Heart right ventricle (tissue), 16 donors: ENCODE data around the gene LRCH4. TPM values are rescaled to one million over a fixed set of nuclear protein-coding genes. Genes with fewer than 3 reads are reported as not detected.
"Not testable (repeated sequence)": the region's sequence is repeated elsewhere in the genome, so short reads cannot be mapped to it uniquely, and the experiment has no call there.

Source experiments
- ATAC-seq, 8 donors: fragments of 200-7000 bp; cut with Tn5 transposase; one replicate each; pipeline ENCODE4 v1.9.1; 2020; ENCODE audit warnings: mild to moderate bottlenecking in 8 of 8, moderate library complexity in 8 of 8, moderate number of reproducible peaks in 1 of 8
- DNase-seq, 2 donors: peaks; one replicate each; pipeline ENCODE4 v3.0.0-alpha.2; 2020
- H3K27ac ChIP-seq, 10 donors: fragments of 200-600 bp; sonication (generic) in 2 of 10; one replicate each; pipeline versions ENCODE4 v1.5.0 to v1.8.0; 2020 to 2022; ENCODE audit warnings: mild to moderate bottlenecking in 3 of 10
- H3K27me3 ChIP-seq, 7 donors: fragments of 200-600 bp; one replicate each; pipeline ENCODE4 v1.8.0; 2021 to 2022; ENCODE audit warnings: mild to moderate bottlenecking in 2 of 7
- H3K36me3 ChIP-seq, 9 donors: fragments of 200-600 bp; sonication (generic) in 1 of 9; one replicate each; pipeline versions ENCODE4 v1.5.0 to v1.8.0; 2020 to 2022; ENCODE audit warnings: mild to moderate bottlenecking in 2 of 9
- H3K4me1 ChIP-seq, 9 donors: fragments of 200-600 bp; sonication (generic) in 1 of 9; one replicate each; pipeline versions ENCODE4 v1.5.0 to v1.8.0; 2020 to 2022; ENCODE audit warnings: mild to moderate bottlenecking in 4 of 9
- H3K4me3 ChIP-seq, 10 donors: fragments of 200-600 bp; sonication (generic) in 2 of 10; one replicate each; pipeline versions ENCODE4 v1.5.0 to v1.8.0; 2020 to 2022; ENCODE audit warnings: mild to moderate bottlenecking in 7 of 10, moderate library complexity in 2 of 10
- H3K9me3 ChIP-seq, 11 donors: fragments of 200-600 bp in 10 of 11; sonication (generic) in 2 of 11; one replicate each; pipeline versions ENCODE4 v1.5.0 to v1.8.0; 2013 to 2022; ENCODE audit warnings: mild to moderate bottlenecking in 2 of 11, control low read depth in 1 of 11, moderate library complexity in 1 of 11
- CTCF ChIP-seq, 9 donors: fragments of 200-600 bp; sonication (generic) in 2 of 9; IDR thresholded peaks; one replicate each; pipeline versions ENCODE4 v1.5.0 to v1.8.0; 2021 to 2022; ENCODE audit warnings: antibody characterized with exemption in 9 of 9, mild to moderate bottlenecking in 5 of 9, moderate library complexity in 1 of 9
- WGBS, 2 donors: extraction: QIAGEN DNeasy Blood & Tissue Kit; methylation state at CpG; one replicate each; pipeline ENCODE4 v1.1.7; 2013; ENCODE audit warnings: inconsistent platforms in 1 of 2; 5-methylcytosine and 5-hydroxymethylcytosine counted together
- intact Hi-C, 10 donors: fragments of 100-400 bp; cut with DNase I; formaldehyde crosslinking; loops; one replicate each; pipeline versions ENCODE4 v1.11.1 to v1.14.2; 2022
- polyA plus RNA-seq, 2 donors: library from polyadenylated mRNA; stranded (reverse); fragments of 200-250 nt; gene quantifications; one replicate each; pipeline ENCODE4 v1.2.3, GENCODE V29; 2013
- total RNA-seq, 10 donors: library from RNA; stranded (reverse); fragmentation: NEBNext Ultra II Directional in 3 of 10; extraction: Animal tissue kit (Norgen Biotek cat#: 25700) in 3 of 10; gene quantifications; one replicate each; pipeline versions ENCODE4 v1.2.1 to v1.2.4, GENCODE V29; 2021 to 2023
- donor health status: Arrhythmogenic right ventricular cardiomyopathy.
- donor health status: ischemic (EF 13 %, LVEDD 7.1; RV severe dilation, severe dysfunction).
- donor health status: healthy with polysubstance abuse.
- donor health status: DM: no; HTN: yes; CAD: no.
- donor health status: DM: no; HTN: no; CAD: no.
- donor health status: ischemic (EF 25% LVEDD 6.9; RV normal size, moderate dysfunction).
- donor health status: ischemic (EF 25% LVEDD 5.7; RV mildly dilated, moderate dysfunction).
- donor health status: healthy.
- donor health status: DM: yes; HTN: yes; CAD: no.
- donor health status: Ischemic cardiomyopathy.
- donor health status: ischemic (EF 35%, LVEDD 5.7; RV mildly dilated, moderate dysfunction).
- donor health status: nonischemic (EF 11% LVEDD 7.7; RV severe dilation, severe dysfunction).
- donor health status: DM: yes; HTN: yes; CAD: no.
- donor health status: PGD.
- donor health status: ischemic (EF 29% LVEDD 5.4; RV normal size, mild dysfunction).
- donor health status: nonischemic (EF 23%, LVEDD 6.1; RV moderate dilation, normal function).

LRCH4 gene
- total and polyA plus RNA-seq, 12 donors = 18.4 to 57.6 (median 24.1) TPM

GRCh38 chr7:100532165-100533022 lies 53.5 kb downstream of the LRCH4 start:
- H3K9me3 ChIP-seq = no peaks in the 10 kb centered on the region
- no peaks in the 10 kb centered on the region for H3K36me3 ChIP-seq
- no peak for TF ChIP-seq CTCF (IDR thresholded peaks at IDR 0.05)
- intact Hi-C loops = no loop called here
- no peaks in the 10 kb centered on the region for H3K4me1 ChIP-seq
- DNase-seq (no peak), ATAC-seq (no peak)
- H3K4me3 ChIP-seq = no peak overlapping the region
- peaks cover 0 to 4% (median 0%) of the 10 kb centered on the region in 7 donors for H3K27me3 ChIP-seq
- no peak overlapping the region for H3K27ac ChIP-seq
- 84 to 86% methylated on average over 14 of the region's 14 CpGs for WGBS, 2 donors

GRCh38 chr7:100528108-100528866 lies 57.6 kb downstream of the LRCH4 start:
- 82 to 85% methylated on average over 12 of the region's 12 CpGs for WGBS, 2 donors
- ATAC-seq, DNase-seq, H3K36me3 ChIP-seq, H3K27ac ChIP-seq, H3K27me3 ChIP-seq, H3K9me3 ChIP-seq, H3K4me3 ChIP-seq, H3K4me1 ChIP-seq, intact Hi-C loops: not testable (repeated sequence)

Other genes with a start within 250 kb of the LRCH4 start
- gene PILRB, start 228.0 kb downstream of the LRCH4 start, total RNA-seq = 10 to 100 TPM in 6 of 10 donors, 1 to 10 TPM in 4; 7.3 to 15.5 (median 10.5) TPM
- gene PILRB, start 228.0 kb downstream of the LRCH4 start, polyA plus RNA-seq = 10 to 100 TPM; 14.5 to 69.1 TPM
- gene PILRA, start 212.6 kb downstream of the LRCH4 start, total RNA-seq = 10 to 100 TPM in 1 of 10 donors, 1 to 10 TPM in 9; 1.1 to 12.4 (median 2.5) TPM
- 1 to 10 TPM; 2.9 to 4.2 TPM for gene PILRA, start 212.6 kb downstream of the LRCH4 start, polyA plus RNA-seq
- gene ZCWPW1, start 157.4 kb downstream of the LRCH4 start, total RNA-seq = 1 to 10 TPM; 3.3 to 5.5 (median 4.0) TPM
- 1 to 10 TPM; 7.2 to 7.5 TPM for gene ZCWPW1, start 157.4 kb downstream of the LRCH4 start, polyA plus RNA-seq
- gene MEPCE, start 156.3 kb downstream of the LRCH4 start, total RNA-seq = 10 to 100 TPM; 17.2 to 27.7 (median 23.0) TPM
- 10 to 100 TPM; 15.1 to 18.7 TPM for gene MEPCE, start 156.3 kb downstream of the LRCH4 start, polyA plus RNA-seq
- gene PPP1R35, start 149.6 kb downstream of the LRCH4 start, total RNA-seq = 10 to 100 TPM in 7 of 10 donors, 1 to 10 TPM in 3; 7.5 to 18.2 (median 11.3) TPM
- 10 to 100 TPM; 30.3 to 60.4 TPM for gene PPP1R35, start 149.6 kb downstream of the LRCH4 start, polyA plus RNA-seq
- 1 to 10 TPM in 2 of 10 donors, under 1 TPM in 4, not detected in 4; 0.28 to 1.1 (median 0.54) TPM for gene SPACDR, start 121.9 kb downstream of the LRCH4 start, total RNA-seq
- gene SPACDR, start 121.9 kb downstream of the LRCH4 start, polyA plus RNA-seq = 1 to 10 TPM in 1 of 2 donors, under 1 TPM in 1; 0.93 to 1.3 TPM
- 10 to 100 TPM; 36.0 to 72.3 (median 46.7) TPM for gene TSC22D4, start 106.9 kb downstream of the LRCH4 start, total RNA-seq
- 10 to 100 TPM; 46.0 to 53.7 TPM for gene TSC22D4, start 106.9 kb downstream of the LRCH4 start, polyA plus RNA-seq
- gene NYAP1, start 102.2 kb downstream of the LRCH4 start, total RNA-seq = under 1 TPM; 0.10 to 0.86 (median 0.30) TPM
- under 1 TPM; 0.30 to 0.59 TPM for gene NYAP1, start 102.2 kb downstream of the LRCH4 start, polyA plus RNA-seq
- 10 to 100 TPM; 20.7 to 35.8 (median 28.4) TPM for gene AGFG2, start 46.9 kb downstream of the LRCH4 start, total RNA-seq
- 10 to 100 TPM in 1 of 2 donors, 1 to 10 TPM in 1; 9.9 to 24.0 TPM for gene AGFG2, start 46.9 kb downstream of the LRCH4 start, polyA plus RNA-seq
- gene SAP25, start 12.2 kb downstream of the LRCH4 start, total RNA-seq = under 1 TPM in 5 of 10 donors, not detected in 5; 0.36 to 0.87 (median 0.62) TPM
- gene SAP25, start 12.2 kb downstream of the LRCH4 start, polyA plus RNA-seq = 1 to 10 TPM in 1 of 2 donors, under 1 TPM in 1; 0.88 to 2.3 TPM
- under 1 TPM in 8 of 10 donors, not detected in 2; 0.15 to 0.66 (median 0.40) TPM for gene FBXO24, start 199 bp upstream of the LRCH4 start, total RNA-seq
- gene FBXO24, start 199 bp upstream of the LRCH4 start, polyA plus RNA-seq = under 1 TPM; 0.20 to 0.73 TPM
- 10 to 100 TPM; 13.1 to 59.6 (median 25.8) TPM for gene PCOLCE, start 16.2 kb upstream of the LRCH4 start, total RNA-seq
- gene PCOLCE, start 16.2 kb upstream of the LRCH4 start, polyA plus RNA-seq = 10 to 100 TPM; 56.4 to 74.3 TPM
- gene MOSPD3, start 26.4 kb upstream of the LRCH4 start, total RNA-seq = 10 to 100 TPM in 5 of 10 donors, 1 to 10 TPM in 5; 8.0 to 12.5 (median 9.9) TPM
- gene MOSPD3, start 26.4 kb upstream of the LRCH4 start, polyA plus RNA-seq = 10 to 100 TPM; 11.2 to 12.6 TPM
- under 1 TPM in 3 of 10 donors, not detected in 7; 0.20 to 0.57 (median 0.49) TPM for gene TFR2, start 55.4 kb upstream of the LRCH4 start, total RNA-seq
- under 1 TPM; 0.29 to 0.58 TPM for gene TFR2, start 55.4 kb upstream of the LRCH4 start, polyA plus RNA-seq
- not detected for gene ACTL6B, start 70.3 kb upstream of the LRCH4 start, total RNA-seq
- not detected for gene ACTL6B, start 70.3 kb upstream of the LRCH4 start, polyA plus RNA-seq
- 100 to 1,000 TPM in 7 of 10 donors, 10 to 100 TPM in 3; 91.6 to 150 (median 106) TPM for gene GNB2, start 87.6 kb upstream of the LRCH4 start, total RNA-seq
- 100 to 1,000 TPM in 1 of 2 donors, 10 to 100 TPM in 1; 32.8 to 227 TPM for gene GNB2, start 87.6 kb upstream of the LRCH4 start, polyA plus RNA-seq
- gene GIGYF1, start 108.1 kb upstream of the LRCH4 start, total RNA-seq = 10 to 100 TPM; 20.5 to 33.9 (median 24.2) TPM
- 10 to 100 TPM in 1 of 2 donors, 1 to 10 TPM in 1; 9.4 to 47.3 TPM for gene GIGYF1, start 108.1 kb upstream of the LRCH4 start, polyA plus RNA-seq
- gene POP7, start 120.0 kb upstream of the LRCH4 start, total RNA-seq = 10 to 100 TPM; 23.2 to 34.9 (median 25.3) TPM
- 10 to 100 TPM; 35.5 to 71.5 TPM for gene POP7, start 120.0 kb upstream of the LRCH4 start, polyA plus RNA-seq
- under 1 TPM in 1 of 10 donors, not detected in 9; 0.23 TPM for gene EPO, start 134.3 kb upstream of the LRCH4 start, total RNA-seq
- not detected for gene EPO, start 134.3 kb upstream of the LRCH4 start, polyA plus RNA-seq
- gene ZAN, start 147.5 kb upstream of the LRCH4 start, total RNA-seq = not detected
- not detected for gene ZAN, start 147.5 kb upstream of the LRCH4 start, polyA plus RNA-seq
- gene EPHB4, start 241.4 kb upstream of the LRCH4 start, total RNA-seq = 10 to 100 TPM; 13.8 to 41.6 (median 21.0) TPM
- gene EPHB4, start 241.4 kb upstream of the LRCH4 start, polyA plus RNA-seq = 10 to 100 TPM; 14.4 to 27.6 TPM